Activated T-cell treated with anti-CD3 and anti-CD28 coated beads for 48 hours (primary cell): ENCODE data around the gene FAM209B.
A peak's percentile ranks its signal among the peaks of the same experiment; 100 is the strongest.
"Not testable (repeated sequence)": the region's sequence is repeated elsewhere in the genome, so short reads cannot be mapped to it uniquely, and the experiment has no call there.

Experiments used
- DNase-seq: peaks from one replicate; pipeline ENCODE4 v3.0.0-alpha.2; 2020; ENCODE audit warnings: low read depth

The FAM209B gene, protein sequence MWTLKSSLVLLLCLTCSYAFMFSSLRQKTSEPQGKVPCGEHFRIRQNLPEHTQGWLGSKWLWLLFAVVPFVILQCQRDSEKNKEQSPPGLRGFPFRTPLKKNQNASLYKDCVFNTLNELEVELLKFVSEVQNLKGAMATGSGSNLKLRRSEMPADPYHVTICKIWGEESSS

DNA sequence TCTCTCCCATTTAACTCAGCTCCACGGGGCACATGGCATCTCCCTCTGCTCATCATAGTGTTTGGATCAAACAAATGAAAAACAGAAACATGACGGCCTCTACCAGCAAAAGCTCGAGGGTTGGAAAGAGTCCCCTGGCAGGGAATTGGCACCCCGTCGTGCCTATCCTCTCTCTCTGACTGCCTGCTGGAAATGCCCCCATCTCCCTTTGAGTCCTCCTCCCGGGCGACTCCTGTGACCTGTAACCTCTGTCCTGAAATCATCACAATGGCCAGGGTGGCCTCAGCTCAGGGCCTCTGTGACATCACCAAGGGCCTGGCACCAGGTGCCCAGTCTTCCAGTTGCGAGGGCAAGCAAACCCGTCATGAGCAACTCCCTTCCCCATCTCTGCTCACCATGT, at the start of gene FAM209B:
Gene FAM209B, plus strand, starts transcription at position 301 of the 400 bp plus-strand sequence. Its CDS starts 96 bp downstream, at position 397.
- DNase-seq = not testable (repeated sequence)

- DNase-seq = no peak
Observed at GRCh38 chr20:56483970-56484369, 49.1 kb upstream of the FAM209B start.

- no peak for DNase-seq
Observed at GRCh38 chr20:56487216-56487615, 45.8 kb upstream of the FAM209B start.

- no peak for DNase-seq
Observed at GRCh38 chr20:56488566-56488965, 44.5 kb upstream of the FAM209B start.

GRCh38 chr20:56501116-56501515, 31.9 kb upstream of the FAM209B start:
- DNase-seq = no peak

DNA sequence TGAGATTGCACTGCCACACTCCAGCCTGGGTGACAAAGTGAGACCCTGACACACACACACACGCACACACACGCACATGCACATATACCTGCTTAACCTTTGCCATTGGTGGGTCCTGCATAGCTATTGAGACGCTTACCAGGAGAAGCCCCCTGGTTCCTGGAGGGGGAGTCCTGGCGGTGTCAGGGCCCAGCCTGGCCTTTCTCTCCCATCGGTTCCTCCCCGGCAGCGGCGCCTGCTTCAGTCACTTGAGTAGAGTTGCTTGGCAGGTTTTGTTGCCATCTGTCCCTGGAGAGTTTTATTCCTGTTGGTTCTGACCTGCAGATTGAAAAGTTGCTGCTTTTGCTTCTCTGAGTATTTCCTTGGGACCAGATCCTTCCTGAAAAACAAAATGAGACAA, 29.1 kb upstream of the FAM209B start:
- DNase-seq = no peak

DNA sequence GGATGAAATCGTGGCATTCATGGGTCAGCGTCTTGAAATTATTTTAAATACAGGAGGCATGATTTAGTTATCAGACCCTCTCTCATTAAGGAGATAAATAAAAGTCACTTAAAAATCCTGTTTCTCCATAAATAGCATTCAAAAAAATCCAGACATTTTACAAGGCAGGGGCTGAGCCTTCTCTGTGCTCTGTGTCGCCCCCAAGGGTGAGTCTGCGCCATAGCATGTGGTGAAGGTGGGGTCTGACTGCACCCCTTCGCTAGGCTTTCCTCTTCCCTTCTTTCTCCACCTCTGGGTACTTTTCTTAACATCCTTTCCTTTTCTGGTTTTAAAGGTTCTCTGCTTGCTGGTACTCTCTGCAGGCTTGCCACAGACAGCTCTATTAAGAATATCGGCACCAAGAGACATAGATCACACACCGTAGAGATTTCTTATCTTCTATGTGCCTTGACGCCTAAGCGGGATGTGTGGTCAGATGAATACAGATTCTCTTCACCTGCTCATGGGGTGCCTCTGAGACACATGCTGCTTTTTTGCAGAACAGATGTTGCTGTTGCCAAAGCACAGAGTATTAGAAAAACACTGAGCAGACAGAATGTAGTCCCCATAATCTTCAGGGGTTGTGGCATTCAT, 28.6 kb upstream of the FAM209B start:
- DNase-seq = peak; percentile 8

- DNase-seq = no peak
Observed at GRCh38 chr20:56506103-56506502, 26.9 kb upstream of the FAM209B start.

DNA sequence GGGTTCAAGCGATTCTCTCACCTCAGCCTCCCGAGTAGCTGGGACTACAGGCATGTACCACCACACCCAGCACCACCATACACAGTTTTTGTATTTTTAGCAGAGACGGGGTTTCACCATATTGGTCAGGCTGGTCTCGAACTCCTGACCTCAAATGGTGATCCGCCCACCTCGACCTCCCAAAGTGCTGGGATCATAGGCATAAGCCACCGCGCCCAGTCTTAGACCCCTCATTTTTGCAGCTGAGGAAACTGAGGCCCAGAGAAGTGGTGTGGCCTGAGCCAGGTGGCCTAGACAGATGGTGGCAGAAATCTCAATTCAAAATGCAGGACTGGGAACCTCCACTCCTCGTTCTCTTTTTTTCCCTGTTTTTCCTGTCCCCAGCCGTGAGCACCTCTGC, 21.1 kb upstream of the FAM209B start:
- DNase-seq = no peak

- no peak for DNase-seq
Observed at GRCh38 chr20:56513161-56514150, 19.6 kb upstream of the FAM209B start.

- DNase-seq = no peak
Observed at GRCh38 chr20:56516631-56517030, 16.4 kb upstream of the FAM209B start.

GRCh38 chr20:56517211-56517610, 15.8 kb upstream of the FAM209B start:
- DNase-seq = no peak

DNA sequence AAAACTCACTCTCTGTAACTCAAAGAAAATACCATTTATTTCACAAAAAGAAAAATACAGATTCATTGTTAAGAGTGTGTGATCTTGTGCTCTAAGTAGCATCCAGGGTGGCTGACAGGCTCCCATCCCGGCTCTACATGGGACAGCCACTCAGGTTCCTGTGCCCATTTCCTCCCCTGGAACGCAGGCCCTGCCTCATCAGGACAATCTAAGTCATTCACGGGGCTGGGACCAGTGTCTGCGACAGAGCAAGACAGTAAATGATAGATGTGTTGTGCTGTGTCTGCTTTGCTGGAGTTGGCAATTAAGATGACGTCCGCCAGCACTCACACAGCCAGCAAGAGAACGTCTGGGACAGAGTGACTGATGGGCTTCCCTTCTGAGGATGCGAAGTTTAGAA, 15.4 kb upstream of the FAM209B start:
- no peak for DNase-seq

- no peak for DNase-seq
Observed at GRCh38 chr20:56518126-56518525, 14.9 kb upstream of the FAM209B start.

- DNase-seq = no peak
Observed at GRCh38 chr20:56518721-56519398, 14.2 kb upstream of the FAM209B start.

DNA sequence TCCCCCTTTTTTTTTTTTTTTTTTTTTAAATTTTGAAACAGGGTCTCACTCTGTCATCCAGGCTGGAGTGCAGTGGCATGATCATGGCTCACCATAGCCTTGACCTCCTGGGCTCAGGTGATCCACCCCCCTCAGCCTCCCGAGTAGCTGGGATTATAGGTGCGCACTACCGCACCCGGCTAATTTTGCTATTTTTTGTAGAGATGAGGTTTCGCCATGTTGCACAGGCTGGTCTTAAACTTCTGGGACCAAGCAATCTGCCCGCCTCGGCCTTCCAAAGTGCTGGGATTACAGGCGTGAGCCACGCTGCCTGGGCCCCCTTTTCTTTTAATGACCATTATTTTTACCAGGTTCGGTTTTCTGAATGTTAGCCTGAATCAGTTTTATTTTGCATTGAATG, 13.5 kb upstream of the FAM209B start:
- DNase-seq = no peak

GRCh38 chr20:56520180-56520579, 12.9 kb upstream of the FAM209B start:
- DNase-seq = no peak

DNA sequence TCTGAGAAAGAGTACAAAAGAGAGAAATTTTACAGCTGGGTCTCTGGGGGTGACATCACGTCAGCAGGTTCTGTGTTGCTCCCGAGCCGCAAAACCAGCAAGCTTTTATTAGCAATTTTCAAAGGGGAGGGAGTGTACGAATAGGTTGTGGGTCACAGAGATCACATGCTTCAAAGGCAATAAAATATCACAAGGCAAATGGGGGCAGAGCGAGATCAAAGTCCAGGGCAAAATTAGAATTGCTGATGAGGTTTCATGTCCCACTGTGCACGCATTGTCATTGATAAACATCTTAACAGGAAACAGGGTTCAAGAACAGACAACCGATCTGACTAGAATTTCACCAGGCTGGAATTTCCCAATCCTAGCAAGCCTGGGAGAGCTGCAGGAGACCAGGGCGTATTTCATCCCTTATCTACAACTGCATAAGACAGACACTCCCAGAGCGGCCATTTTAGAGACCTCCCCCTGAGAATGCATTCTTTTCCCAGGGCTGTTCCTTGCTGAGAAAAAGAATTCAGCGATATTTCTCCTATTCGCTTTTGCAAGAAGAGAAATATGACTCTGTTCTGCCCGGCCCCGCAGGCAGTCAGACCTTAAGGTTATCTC, 12.2 kb upstream of the FAM209B start:
- not testable (repeated sequence) for DNase-seq

- DNase-seq = no peak
Observed at GRCh38 chr20:56522311-56522710, 10.7 kb upstream of the FAM209B start.

GRCh38 chr20:56524444-56524843, 8.6 kb upstream of the FAM209B start, which contains the start of gene FAM209A:
Gene FAM209A (plus strand): TSS chr20:56524744. CDS start chr20:56524809, 65 bp downstream.
- not testable (repeated sequence) for DNase-seq

GRCh38 chr20:56527521-56527920, 5.5 kb upstream of the FAM209B start:
- DNase-seq = no peak

DNA sequence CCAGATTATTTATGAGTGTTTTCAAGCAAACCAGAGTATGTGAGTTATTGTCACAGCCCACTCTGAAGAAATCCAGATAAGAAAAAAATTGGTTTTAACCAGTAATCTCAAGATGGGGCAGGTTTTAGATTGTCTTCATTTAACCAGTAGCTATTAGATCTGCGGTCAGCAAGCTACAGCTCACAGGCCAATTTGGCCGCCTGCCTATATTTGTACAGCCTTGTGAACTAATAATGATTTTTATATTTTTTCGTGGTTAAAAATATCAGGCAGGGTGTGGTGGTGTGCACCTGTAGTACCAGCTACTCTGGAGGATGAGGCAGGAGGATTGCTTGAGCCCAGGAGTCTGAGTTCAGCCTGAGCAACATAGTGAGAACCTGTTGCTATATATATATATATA, 5.0 kb downstream of the FAM209B start:
- no peak for DNase-seq
